Measurements from ENCODE around the gene FCRL6. TPM values are rescaled to one million over a fixed set of nuclear protein-coding genes. Genes with fewer than 3 reads are reported as not detected.

Gene FCRL6, protein sequence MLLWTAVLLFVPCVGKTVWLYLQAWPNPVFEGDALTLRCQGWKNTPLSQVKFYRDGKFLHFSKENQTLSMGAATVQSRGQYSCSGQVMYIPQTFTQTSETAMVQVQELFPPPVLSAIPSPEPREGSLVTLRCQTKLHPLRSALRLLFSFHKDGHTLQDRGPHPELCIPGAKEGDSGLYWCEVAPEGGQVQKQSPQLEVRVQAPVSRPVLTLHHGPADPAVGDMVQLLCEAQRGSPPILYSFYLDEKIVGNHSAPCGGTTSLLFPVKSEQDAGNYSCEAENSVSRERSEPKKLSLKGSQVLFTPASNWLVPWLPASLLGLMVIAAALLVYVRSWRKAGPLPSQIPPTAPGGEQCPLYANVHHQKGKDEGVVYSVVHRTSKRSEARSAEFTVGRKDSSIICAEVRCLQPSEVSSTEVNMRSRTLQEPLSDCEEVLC
- not detected for total RNA-seq
- under 1 TPM in 2 of 4 donors, not detected in 2; 0.08 to 0.25 TPM for polyA plus RNA-seq

- Histone ChIP-seq H3K27me3 (ENCODE audit: control insufficient read depth, insufficient read depth, low read length) (peaks cover 29% of the 10 kb centered on the region), H3K36me3 (ENCODE audit: control insufficient read depth, insufficient read depth, low read length) (no peaks in the 10 kb centered on the region), H3K27ac (ENCODE audit: insufficient read depth, low read length, poor library complexity, severe bottlenecking) (no peak within 1 kb of the TSS), H3K4me3 (ENCODE audit: low read depth, low read length) (no peak within 1 kb of the TSS), H3K9me3 (ENCODE audit: control insufficient read depth in 2 of 2, low read length in 2 of 2) (no peaks in the 10 kb centered on the region), H3K4me1 (ENCODE audit: control insufficient read depth, insufficient read depth, low read length, poor library complexity, severe bottlenecking) (no peaks in the 10 kb centered on the region)
- DNase-seq (no peak), ATAC-seq (ENCODE audit: low read depth in 2 of 2) (no peak)
- Mint-ChIP-seq H3K36me3 (no peaks in the 10 kb centered on the region), H3K27me3 (peaks cover 41% of the 10 kb centered on the region), H3K4me1 (peaks cover 0 to 7% (median 5%) of the 10 kb centered on the region in 4 donors), H3K9me3 (peaks cover 0 to 5% (median 0%) of the 10 kb centered on the region in 7 donors), H3K27ac (no peak within 1 kb of the TSS), H3K4me3 (no peak within 1 kb of the TSS)
These were observed at the start of gene FCRL6 for GRCh38 chr1:159802111-159802510. TSS of gene FCRL6 (plus strand) at chr1:159802360. CDS start at chr1:159802425, 65 bp downstream.

GRCh38 chr1:159753386-159753785 lies 48.8 kb upstream of the FCRL6 start:
- no peak overlapping the region for H3K4me3 ChIP-seq (ENCODE audit: low read depth, low read length)
- ATAC-seq (ENCODE audit: low read depth in 2 of 2) (no peak), DNase-seq (no peak)
- Mint-ChIP-seq H3K9me3 (peaks cover 0 to 3% (median 0%) of the 10 kb centered on the region in 7 donors), H3K27ac (no peak overlapping the region), H3K36me3 (no peaks in the 10 kb centered on the region), H3K4me1 (no peaks in the 10 kb centered on the region), H3K4me3 (no peak overlapping the region), H3K27me3 (peaks cover 38% of the 10 kb centered on the region)
- peaks cover 1% of the 10 kb centered on the region for H3K27me3 ChIP-seq (ENCODE audit: control insufficient read depth, insufficient read depth, low read length)
- no peaks in the 10 kb centered on the region for H3K9me3 ChIP-seq (ENCODE audit: control insufficient read depth in 2 of 2, low read length in 2 of 2)
- H3K4me1 ChIP-seq (ENCODE audit: control insufficient read depth, insufficient read depth, low read length, poor library complexity, severe bottlenecking), result no peaks in the 10 kb centered on the region
- H3K27ac ChIP-seq (ENCODE audit: insufficient read depth, low read length, poor library complexity, severe bottlenecking), result no peak overlapping the region
- H3K36me3 ChIP-seq (ENCODE audit: control insufficient read depth, insufficient read depth, low read length), result no peaks in the 10 kb centered on the region

GRCh38 chr1:159755451-159756007 lies 46.6 kb upstream of the FCRL6 start:
- Mint-ChIP-seq H3K27ac (no peak overlapping the region), H3K27me3 (peaks cover 38% of the 10 kb centered on the region), H3K9me3 (peaks cover 0 to 3% (median 0%) of the 10 kb centered on the region in 7 donors), H3K4me1 (no peaks in the 10 kb centered on the region), H3K36me3 (no peaks in the 10 kb centered on the region), H3K4me3 (no peak overlapping the region)
- no peaks in the 10 kb centered on the region for H3K27me3 ChIP-seq (ENCODE audit: control insufficient read depth, insufficient read depth, low read length)
- H3K4me1 ChIP-seq (ENCODE audit: control insufficient read depth, insufficient read depth, low read length, poor library complexity, severe bottlenecking), result no peaks in the 10 kb centered on the region
- no peak overlapping the region for H3K27ac ChIP-seq (ENCODE audit: insufficient read depth, low read length, poor library complexity, severe bottlenecking)
- H3K36me3 ChIP-seq (ENCODE audit: control insufficient read depth, insufficient read depth, low read length), result no peaks in the 10 kb centered on the region
- H3K4me3 ChIP-seq (ENCODE audit: low read depth, low read length), result no peak overlapping the region
- H3K9me3 ChIP-seq (ENCODE audit: control insufficient read depth in 2 of 2, low read length in 2 of 2), result no peaks in the 10 kb centered on the region
- DNase-seq (no peak), ATAC-seq (ENCODE audit: low read depth in 2 of 2) (no peak)

DNA sequence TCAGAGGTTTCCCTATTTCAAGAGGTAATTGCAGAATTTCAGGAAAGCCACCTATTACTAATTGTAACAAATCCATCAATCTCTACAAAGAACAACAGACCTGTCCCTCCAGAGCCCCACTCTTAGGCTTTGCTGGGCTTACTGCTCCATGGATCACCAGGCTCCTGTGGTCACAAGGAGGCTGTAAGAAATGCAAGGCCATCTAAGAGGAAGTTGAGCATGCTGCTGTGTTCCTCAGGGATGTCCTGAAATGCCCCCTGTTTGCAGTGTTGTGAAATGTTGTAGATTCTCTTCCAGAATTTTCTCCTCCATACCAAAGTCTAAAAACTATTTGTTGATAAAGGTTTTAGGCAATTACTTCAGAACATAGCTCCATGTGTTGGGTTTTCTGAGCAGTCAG lies 45.8 kb upstream of the FCRL6 start:
- Histone ChIP-seq H3K36me3 (ENCODE audit: control insufficient read depth, insufficient read depth, low read length) (no peaks in the 10 kb centered on the region), H3K9me3 (ENCODE audit: control insufficient read depth in 2 of 2, low read length in 2 of 2) (no peaks in the 10 kb centered on the region)

DNA sequence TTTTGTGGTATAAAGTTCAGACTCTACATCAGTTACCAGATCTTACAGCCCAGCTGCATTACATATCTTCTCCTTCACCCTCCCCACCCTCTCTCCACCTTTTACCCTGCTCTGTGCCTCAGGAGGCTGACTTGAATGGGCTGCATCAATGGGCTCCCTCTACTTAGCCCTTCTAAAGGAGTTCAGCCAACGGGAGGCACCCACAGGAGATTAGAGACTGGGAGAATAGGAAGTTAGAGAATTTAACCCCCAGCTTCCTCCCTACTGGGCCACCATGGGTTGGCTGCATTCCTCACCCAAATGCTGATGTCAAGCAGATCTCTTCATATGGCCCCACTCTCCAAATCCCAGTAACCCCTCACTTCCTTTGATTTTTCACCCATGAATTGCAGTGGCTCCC lies 38.5 kb upstream of the FCRL6 start:
- no peak overlapping the region for H3K27ac ChIP-seq (ENCODE audit: insufficient read depth, low read length, poor library complexity, severe bottlenecking)
- H3K4me1 ChIP-seq (ENCODE audit: control insufficient read depth, insufficient read depth, low read length, poor library complexity, severe bottlenecking), result no peaks in the 10 kb centered on the region
- ATAC-seq (ENCODE audit: low read depth in 2 of 2) (no peak), DNase-seq (no peak)
- H3K36me3 ChIP-seq (ENCODE audit: control insufficient read depth, insufficient read depth, low read length), result no peaks in the 10 kb centered on the region
- Mint-ChIP-seq H3K4me3 (no peak overlapping the region), H3K27me3 (peaks cover 15% of the 10 kb centered on the region), H3K4me1 (no peaks in the 10 kb centered on the region), H3K36me3 (no peaks in the 10 kb centered on the region), H3K27ac (no peak overlapping the region), H3K9me3 (peaks cover 0 to 1% (median 0%) of the 10 kb centered on the region in 7 donors)
- H3K9me3 ChIP-seq (ENCODE audit: control insufficient read depth in 2 of 2, low read length in 2 of 2), result no peaks in the 10 kb centered on the region
- H3K27me3 ChIP-seq (ENCODE audit: control insufficient read depth, insufficient read depth, low read length), result peaks cover 3% of the 10 kb centered on the region
- H3K4me3 ChIP-seq (ENCODE audit: low read depth, low read length), result no peak overlapping the region

More for the DNA sequence above, 45.8 kb upstream of the FCRL6 start:
- peaks cover 37% of the 10 kb centered on the region for H3K27me3 Mint-ChIP-seq
- peaks cover 0 to 3% (median 0%) of the 10 kb centered on the region in 7 donors for H3K9me3 Mint-ChIP-seq
- H3K4me3 Mint-ChIP-seq, result no peak overlapping the region
- Histone ChIP-seq H3K4me3 (ENCODE audit: low read depth, low read length) (no peak overlapping the region), H3K27ac (ENCODE audit: insufficient read depth, low read length, poor library complexity, severe bottlenecking) (no peak overlapping the region), H3K4me1 (ENCODE audit: control insufficient read depth, insufficient read depth, low read length, poor library complexity, severe bottlenecking) (no peaks in the 10 kb centered on the region), H3K27me3 (ENCODE audit: control insufficient read depth, insufficient read depth, low read length) (no peaks in the 10 kb centered on the region)
- DNase-seq (no peak), ATAC-seq (ENCODE audit: low read depth in 2 of 2) (no peak)
- no peak overlapping the region for H3K27ac Mint-ChIP-seq
- no peaks in the 10 kb centered on the region for H3K36me3 Mint-ChIP-seq
- H3K4me1 Mint-ChIP-seq, result no peaks in the 10 kb centered on the region

GRCh38 chr1:159765806-159766205 lies 36.4 kb upstream of the FCRL6 start:
- Histone ChIP-seq H3K4me1 (ENCODE audit: control insufficient read depth, insufficient read depth, low read length, poor library complexity, severe bottlenecking) (no peaks in the 10 kb centered on the region), H3K27me3 (ENCODE audit: control insufficient read depth, insufficient read depth, low read length) (peaks cover 3% of the 10 kb centered on the region), H3K36me3 (ENCODE audit: control insufficient read depth, insufficient read depth, low read length) (no peaks in the 10 kb centered on the region), H3K27ac (ENCODE audit: insufficient read depth, low read length, poor library complexity, severe bottlenecking) (no peak overlapping the region), H3K9me3 (ENCODE audit: control insufficient read depth in 2 of 2, low read length in 2 of 2) (no peaks in the 10 kb centered on the region), H3K4me3 (ENCODE audit: low read depth, low read length) (no peak overlapping the region)
- no peak for DNase-seq
- Mint-ChIP-seq H3K27ac (no peak overlapping the region), H3K4me3 (no peak overlapping the region), H3K4me1 (no peaks in the 10 kb centered on the region), H3K27me3 (peaks cover 15% of the 10 kb centered on the region), H3K36me3 (no peaks in the 10 kb centered on the region), H3K9me3 (peaks cover 0 to 1% (median 0%) of the 10 kb centered on the region in 7 donors)
- ATAC-seq (ENCODE audit: low read depth in 2 of 2), result no peak

DNA sequence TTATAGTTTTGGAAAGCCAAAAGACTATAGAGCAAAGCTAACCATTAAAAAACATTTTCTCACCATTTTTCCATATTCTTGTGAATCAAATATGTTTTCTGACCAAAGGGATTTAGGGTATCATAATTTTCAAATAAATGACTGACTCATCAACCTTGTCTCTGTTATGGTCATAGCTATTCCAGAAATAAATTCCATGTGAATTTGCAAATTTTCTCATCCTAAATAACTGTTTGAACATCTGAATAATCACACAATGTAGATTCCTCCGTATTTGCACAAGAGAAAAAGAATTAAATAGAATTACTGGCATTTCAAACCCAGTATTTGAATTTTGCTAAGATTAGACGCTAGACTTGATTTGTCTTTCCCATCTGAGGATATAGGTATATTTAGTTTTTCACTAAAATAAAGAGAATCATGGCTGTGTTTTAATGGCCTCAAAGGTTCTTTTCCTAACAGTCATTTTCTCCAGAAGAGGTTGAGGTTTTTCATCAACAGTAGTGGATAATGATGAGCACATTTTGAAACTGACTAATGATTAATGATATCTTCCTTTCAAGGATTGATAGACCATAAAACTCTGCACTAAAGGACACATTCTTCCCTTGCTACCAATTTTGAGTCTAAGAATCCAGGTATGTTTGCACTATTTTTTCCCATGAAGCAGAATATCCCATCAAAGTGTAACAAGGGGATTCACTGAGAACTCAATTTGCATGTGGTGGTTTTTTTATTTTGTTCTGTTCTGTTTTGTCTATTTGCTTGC lies 30.8 kb upstream of the FCRL6 start:
- H3K27ac ChIP-seq (ENCODE audit: insufficient read depth, low read length, poor library complexity, severe bottlenecking), result no peak overlapping the region
- no peak overlapping the region for H3K27ac Mint-ChIP-seq
- peaks cover 10% of the 10 kb centered on the region for H3K27me3 ChIP-seq (ENCODE audit: control insufficient read depth, insufficient read depth, low read length)
- no peaks in the 10 kb centered on the region for H3K36me3 ChIP-seq (ENCODE audit: control insufficient read depth, insufficient read depth, low read length)
- H3K27me3 Mint-ChIP-seq, result peaks cover 27% of the 10 kb centered on the region
- no peak overlapping the region for H3K4me3 Mint-ChIP-seq
- no peak for DNase-seq
- no peaks in the 10 kb centered on the region for H3K4me1 ChIP-seq (ENCODE audit: control insufficient read depth, insufficient read depth, low read length, poor library complexity, severe bottlenecking)
- no peaks in the 10 kb centered on the region for H3K9me3 ChIP-seq (ENCODE audit: control insufficient read depth in 2 of 2, low read length in 2 of 2)
- H3K4me3 ChIP-seq (ENCODE audit: low read depth, low read length), result no peak overlapping the region
- H3K4me1 Mint-ChIP-seq, result no peaks in the 10 kb centered on the region
- H3K36me3 Mint-ChIP-seq, result no peaks in the 10 kb centered on the region
- peaks cover 0 to 1% (median 0%) of the 10 kb centered on the region in 7 donors for H3K9me3 Mint-ChIP-seq
- ATAC-seq (ENCODE audit: low read depth in 2 of 2), result no peak
